HG03575 (cell line): ENCODE measurements around the gene SLC6A3.
"Not testable (repeated sequence)": the region's sequence is repeated elsewhere in the genome, so short reads cannot be mapped to it uniquely, and the experiment has no call there.

Source experiments
- ATAC-seq: cut with Tn5 transposase; IDR thresholded peaks from one replicate; pipeline ENCODE4 v1.9.1; 2021; ENCODE audit not compliant: unreplicated experiment, insufficient number of reproducible peaks, low FRiP score; ENCODE audit errors: extremely low read depth

Gene SLC6A3

GRCh38 chr5:1429496-1429895 is 15.7 kb downstream of the SLC6A3 start:
- ATAC-seq = no peak

GRCh38 chr5:1429066-1429465 is 16.2 kb downstream of the SLC6A3 start:
- ATAC-seq = no peak

GRCh38 chr5:1428107-1428506 is 17.1 kb downstream of the SLC6A3 start:
- no peak for ATAC-seq

GRCh38 chr5:1424716-1425115 is 20.5 kb downstream of the SLC6A3 start:
- no peak for ATAC-seq

- ATAC-seq = no peak
These were observed 21.2 kb downstream of the SLC6A3 start for GRCh38 chr5:1423901-1424603.

- ATAC-seq = not testable (repeated sequence)
These were observed 22.7 kb downstream of the SLC6A3 start for GRCh38 chr5:1422522-1422921.

- ATAC-seq = no peak
These were observed 23.5 kb downstream of the SLC6A3 start for GRCh38 chr5:1421521-1422341.

- ATAC-seq = no peak
These were observed 24.7 kb downstream of the SLC6A3 start for GRCh38 chr5:1420211-1421195.

GRCh38 chr5:1419476-1420210 is 25.6 kb downstream of the SLC6A3 start:
- no peak for ATAC-seq

GRCh38 chr5:1418921-1419280 is 26.3 kb downstream of the SLC6A3 start:
- no peak for ATAC-seq

- no peak for ATAC-seq
These were observed 26.9 kb downstream of the SLC6A3 start for GRCh38 chr5:1418238-1418920.

GRCh38 chr5:1417586-1418225 is 27.5 kb downstream of the SLC6A3 start:
- no peak for ATAC-seq

- ATAC-seq = no peak
These were observed 28.3 kb downstream of the SLC6A3 start for GRCh38 chr5:1416856-1417469.

GRCh38 chr5:1415626-1416360 is 29.4 kb downstream of the SLC6A3 start:
- ATAC-seq = no peak

GRCh38 chr5:1415059-1415425 is 30.2 kb downstream of the SLC6A3 start:
- no peak for ATAC-seq

- ATAC-seq = no peak
These were observed 30.8 kb downstream of the SLC6A3 start for GRCh38 chr5:1414311-1415058.
